GM10248 (cell line): Measurements from ENCODE around the gene NKX2-3.

Experiments used
- CTCF ChIA-PET: fragments of 300-600 bp; sonication (Branson Sonifier 250); formaldehyde crosslinking; extraction: SDS; loops from one replicate; lab custom pipeline; 2021; ENCODE audit warnings: antibody characterized with exemption; lab: Yijun Ruan, JAX
- POLR2A ChIA-PET: fragments of 350-650 bp; sonication (Branson Sonifier 250); formaldehyde crosslinking; extraction: SDS; loops from one replicate; lab custom pipeline; 2020; ENCODE audit warnings: antibody characterized with exemption; lab: Yijun Ruan, JAX
- DNase-seq: peaks from one replicate; pipeline ENCODE4 v3.0.0; 2012; ENCODE audit errors: extremely low spot score
- CTCF ChIP-seq: IDR thresholded peaks from 2 replicates; pipeline ENCODE4 v1.5.1; 2012; ENCODE audit warnings: mild to moderate bottlenecking, low read depth; ENCODE audit errors: extremely low read depth, missing control alignments, control extremely low read depth

NKX2-3 gene

GRCh38 chr10:99532687-99533495 is at the start of gene NKX2-3:
Gene NKX2-3 (plus strand): TSS chr10:99532942. CDS start chr10:99533132, 190 bp downstream.
- peak; percentile 75 for DNase-seq
- TF ChIP-seq CTCF, result no peak
- CTCF ChIA-PET, result no interaction called here
- POLR2A ChIA-PET, result no interaction called here

GRCh38 chr10:99484626-99485581 is 47.8 kb upstream of the NKX2-3 start:
- POLR2A ChIA-PET, result no interaction called here
- DNase-seq, result no peak
- no peak for TF ChIP-seq CTCF
- CTCF ChIA-PET, result interaction anchor here (1.3 to 3.2 kb wide), 2 partner anchors 14 to 127 kb away, joined by 5 to 13 read pairs; no protein-coding TSS in a partner anchor

- DNase-seq, result no peak
- no peak for TF ChIP-seq CTCF
- CTCF ChIA-PET, result interaction anchor here (0.9 to 3.2 kb wide), 3 partner anchors 12 to 95 kb away, joined by 3 to 13 read pairs (median 3); no protein-coding TSS in a partner anchor
- POLR2A ChIA-PET, result no interaction called here
Observed at GRCh38 chr10:99487125-99487807, 45.5 kb upstream of the NKX2-3 start.

- TF ChIP-seq CTCF, result no peak
- ChIA-PET CTCF (no interaction called here), POLR2A (no interaction called here)
- DNase-seq, result no peak
Observed at GRCh38 chr10:99489271-99489670, 43.5 kb upstream of the NKX2-3 start.

GRCh38 chr10:99497343-99498025 is 35.3 kb upstream of the NKX2-3 start:
- ChIA-PET CTCF (interaction anchor here (3.4 kb wide), 1 partner anchor 11 kb away, joined by 13 read pairs; no protein-coding TSS in a partner anchor), POLR2A (no interaction called here)
- DNase-seq, result no peak
- TF ChIP-seq CTCF, result no peak
